Psoas muscle (tissue), 8 donors: Measurements from ENCODE around the gene SART1. TPM values are rescaled to one million over a fixed set of nuclear protein-coding genes. Genes with fewer than 3 reads are reported as not detected.

ENCODE experiments used
- ATAC-seq, 4 donors: fragments of 200-7000 bp; cut with Tn5 transposase; one replicate each; pipeline ENCODE4 v1.9.1; 2020; ENCODE audit warnings: moderate library complexity in 3 of 4, mild to moderate bottlenecking in 2 of 4
- DNase-seq, 2 donors: peaks; one replicate each; pipeline ENCODE4 v3.0.0-alpha.2; 2020
- H3K27ac ChIP-seq: fragments of 200-600 bp; one replicate; pipeline ENCODE4 v1.8.0; 2022
- H3K27me3 ChIP-seq, 3 donors: fragments of 200-600 bp in 1 of 3; one replicate each; pipeline versions ENCODE4 v1.6.1 to v1.8.0; 2013 to 2022; ENCODE audit warnings: low read length in 2 of 3, mild to moderate bottlenecking in 2 of 3, moderate library complexity in 1 of 3; ENCODE audit not compliant: insufficient read depth in 3 of 3
- H3K36me3 ChIP-seq, 2 donors: fragments of 200-600 bp in 1 of 2; one replicate each; pipeline versions ENCODE4 v1.6.1 to v1.8.0; 2013 to 2022; ENCODE audit warnings: low read depth in 1 of 2, mild to moderate bottlenecking in 1 of 2, moderate library complexity in 1 of 2; ENCODE audit not compliant: insufficient read depth in 1 of 2
- H3K4me1 ChIP-seq: fragments of 200-600 bp; one replicate; pipeline ENCODE4 v1.8.0; 2022
- H3K4me3 ChIP-seq: fragments of 200-600 bp; one replicate; pipeline ENCODE4 v1.8.0; 2022; ENCODE audit warnings: mild to moderate bottlenecking
- H3K9me3 ChIP-seq: fragments of 200-600 bp; one replicate; pipeline ENCODE4 v1.8.0; 2022
- WGBS, 3 donors: extraction: QIAGEN DNeasy Blood & Tissue Kit; methylation state at CpG; one replicate each; pipeline versions ENCODE4 v1.1.6 to v1.1.7; 2013; 5-methylcytosine and 5-hydroxymethylcytosine counted together
- intact Hi-C, 2 donors: fragments of 100-400 bp; cut with DNase I; formaldehyde crosslinking; loops; one replicate each; pipeline versions ENCODE4 v1.11.0 to v1.14.2; 2022
- polyA plus RNA-seq, 3 donors: library from polyadenylated mRNA; stranded (reverse); fragments of 200-250 nt; gene quantifications; one replicate each; pipeline ENCODE4 v1.2.3, GENCODE V29; 2013
- total RNA-seq, 4 donors: library from RNA; stranded (reverse); fragmentation: NEBNext Ultra II Directional in 2 of 4; extraction: Animal tissue kit (Norgen Biotek cat#: 25700) in 2 of 4; gene quantifications; one replicate each; pipeline versions ENCODE4 v1.2.1 to v1.2.4, GENCODE V29; 2021 to 2023
- TF ChIP-seq, protein P1 (sequence below): fragments of 200-600 bp; IDR thresholded peaks from one replicate; pipeline ENCODE4 v1.8.0; 2022; ENCODE audit warnings: antibody characterized with exemption
- donor health status: healthy with polysubstance abuse.
- donor health status: DM: no; HTN: no; CAD: no; lungs with moderate emphysema.
- donor health status: Bipolar disorder and iron deficiency.
- donor health status: healthy.
- donor health status: DM: yes; HTN: yes; CAD: no.
- donor health status: DM: no; HTN: no; CAD: no.
- donor health status: DM: no; HTN: no; CAD: no.
- donor health status: DM: yes; HTN: yes; CAD: no.

SART1 gene
- total and polyA plus RNA-seq, 7 donors = 36.3 to 58.7 (median 49.2) TPM

DNA sequence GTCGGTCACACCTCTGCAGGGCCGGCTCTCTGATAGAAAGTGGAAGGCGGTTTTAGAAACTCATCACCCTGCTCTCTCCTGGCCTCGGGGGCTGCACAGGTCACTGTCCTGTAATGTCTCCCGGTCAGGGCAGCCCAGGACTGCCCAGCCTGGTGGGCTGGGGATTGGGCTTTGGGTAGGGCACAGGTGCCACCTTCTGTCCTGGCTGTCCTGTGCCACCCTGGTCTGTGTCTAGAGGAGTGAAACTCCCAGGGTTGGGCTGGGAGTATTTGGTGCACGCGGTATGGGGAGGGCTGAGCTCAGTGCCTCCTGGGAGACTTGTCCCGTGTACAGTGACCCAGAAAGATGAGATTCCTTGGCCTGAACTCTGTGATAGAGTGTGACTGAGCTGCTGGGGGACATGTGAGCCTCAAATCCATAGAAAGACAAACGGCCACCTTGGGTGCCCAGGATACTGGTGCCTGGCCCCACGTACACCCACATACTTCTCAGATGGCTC, 17.8 kb downstream of the SART1 start:
- DNase-seq (no peak), ATAC-seq (peak; percentile 19 to 57 (median 24))
- H3K9me3 ChIP-seq = no peaks in the 10 kb centered on the region
- intact Hi-C loops = no loop called here
- H3K4me3 ChIP-seq = no peak overlapping the region
- no peaks in the 10 kb centered on the region for H3K27me3 ChIP-seq
- TF ChIP-seq, protein P1, sequence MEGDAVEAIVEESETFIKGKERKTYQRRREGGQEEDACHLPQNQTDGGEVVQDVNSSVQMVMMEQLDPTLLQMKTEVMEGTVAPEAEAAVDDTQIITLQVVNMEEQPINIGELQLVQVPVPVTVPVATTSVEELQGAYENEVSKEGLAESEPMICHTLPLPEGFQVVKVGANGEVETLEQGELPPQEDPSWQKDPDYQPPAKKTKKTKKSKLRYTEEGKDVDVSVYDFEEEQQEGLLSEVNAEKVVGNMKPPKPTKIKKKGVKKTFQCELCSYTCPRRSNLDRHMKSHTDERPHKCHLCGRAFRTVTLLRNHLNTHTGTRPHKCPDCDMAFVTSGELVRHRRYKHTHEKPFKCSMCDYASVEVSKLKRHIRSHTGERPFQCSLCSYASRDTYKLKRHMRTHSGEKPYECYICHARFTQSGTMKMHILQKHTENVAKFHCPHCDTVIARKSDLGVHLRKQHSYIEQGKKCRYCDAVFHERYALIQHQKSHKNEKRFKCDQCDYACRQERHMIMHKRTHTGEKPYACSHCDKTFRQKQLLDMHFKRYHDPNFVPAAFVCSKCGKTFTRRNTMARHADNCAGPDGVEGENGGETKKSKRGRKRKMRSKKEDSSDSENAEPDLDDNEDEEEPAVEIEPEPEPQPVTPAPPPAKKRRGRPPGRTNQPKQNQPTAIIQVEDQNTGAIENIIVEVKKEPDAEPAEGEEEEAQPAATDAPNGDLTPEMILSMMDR = no peak
- H3K4me1 ChIP-seq = no peaks in the 10 kb centered on the region
- 63 to 77% (median 65%) methylated on average over 10 of the region's 10 CpGs for WGBS, 3 donors
- H3K27ac ChIP-seq = no peak overlapping the region
- peaks cover 8 to 57% of the 10 kb centered on the region in 2 donors for H3K36me3 ChIP-seq

DNA sequence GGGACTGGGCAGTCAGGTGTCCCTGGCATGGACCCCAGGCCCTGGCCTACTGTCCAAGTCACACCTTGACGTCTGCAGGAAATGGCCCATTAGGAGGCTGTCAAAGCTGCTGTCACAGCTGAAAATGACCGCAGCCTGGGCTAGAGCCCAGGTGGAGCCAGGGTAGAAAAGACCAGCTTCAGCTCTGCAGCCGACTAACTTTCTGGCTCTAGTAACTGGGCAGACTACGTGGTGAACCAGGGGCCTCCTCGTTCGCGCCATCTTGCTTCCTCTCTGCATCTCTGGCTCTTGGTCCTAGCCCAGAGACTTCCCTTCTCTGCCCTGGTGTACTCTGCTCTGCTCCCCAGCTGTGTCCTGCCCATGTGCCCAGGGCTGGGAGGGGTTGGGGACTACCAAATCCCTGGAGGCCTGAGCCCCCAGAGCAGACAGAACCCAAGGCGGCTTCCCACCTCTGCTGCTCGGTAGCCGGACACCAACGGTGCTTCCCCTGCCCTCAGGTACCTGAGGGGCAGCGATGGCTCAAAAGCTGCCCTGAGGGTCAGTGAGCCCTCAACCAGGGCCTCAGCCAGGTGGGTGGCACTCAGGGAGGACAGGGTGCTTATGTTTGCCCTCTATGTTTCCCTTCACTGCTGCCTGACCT, 19.7 kb downstream of the SART1 start:
- Histone ChIP-seq H3K4me3 (no peak overlapping the region), H3K9me3 (no peaks in the 10 kb centered on the region), H3K27me3 (no peaks in the 10 kb centered on the region), H3K27ac (no peak overlapping the region), H3K4me1 (no peaks in the 10 kb centered on the region), H3K36me3 (peaks cover 8 to 41% of the 10 kb centered on the region in 2 donors)
- no peak for DNase-seq
- intact Hi-C loops = no loop called here
- peak in 3 of 4 donors; percentile 10 to 68 (median 47) for ATAC-seq
- TF ChIP-seq, protein P1 = no peak
- WGBS, 3 donors = 60 to 72% (median 70%) methylated on average over 12 of the region's 12 CpGs

DNA sequence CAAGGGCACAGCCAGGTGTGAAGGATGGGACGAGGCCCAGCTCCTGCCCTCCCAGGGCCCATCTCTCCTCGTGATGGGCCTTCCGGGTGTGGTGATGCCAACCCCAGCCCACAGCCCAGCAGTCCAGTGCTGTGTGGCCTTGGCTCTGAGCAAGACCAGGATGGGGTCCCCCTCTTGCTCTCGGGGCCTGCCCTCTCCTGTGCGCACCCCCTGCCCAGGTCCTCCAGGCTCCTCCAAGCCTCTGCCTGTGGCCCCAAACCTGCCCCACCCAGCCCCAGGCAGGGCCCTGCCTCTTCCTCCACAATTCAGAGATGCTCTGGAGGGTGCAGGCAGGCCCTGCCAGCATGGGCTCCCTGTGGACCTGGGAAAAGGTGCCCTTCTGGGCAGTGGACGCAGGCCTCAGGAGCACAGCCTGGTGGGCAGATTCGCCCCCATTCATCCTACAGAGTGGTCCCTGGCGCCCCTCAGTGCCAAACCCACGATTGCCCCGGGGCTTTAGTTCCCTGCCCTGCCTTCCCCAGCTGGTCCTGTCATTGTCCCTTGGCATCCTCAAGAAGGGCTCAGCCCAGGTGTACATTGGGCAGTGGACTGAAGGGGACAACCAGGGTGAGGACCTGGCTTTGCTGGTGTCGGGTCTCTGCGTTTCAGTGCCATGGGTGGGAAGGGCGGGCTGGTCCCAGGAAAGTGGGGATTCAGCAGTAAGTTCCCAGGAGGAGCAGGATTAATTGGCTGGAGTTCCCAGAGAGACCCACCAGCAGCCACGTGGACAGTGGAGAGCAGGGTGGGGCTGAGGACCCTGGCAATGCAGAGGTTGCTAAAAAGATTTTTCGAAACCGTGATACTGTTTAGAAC, 20.7 kb downstream of the SART1 start:
- H3K27me3 ChIP-seq = no peaks in the 10 kb centered on the region
- H3K4me3 ChIP-seq = no peak overlapping the region
- TF ChIP-seq, protein P1 = no peak
- peaks cover 8 to 31% of the 10 kb centered on the region in 2 donors for H3K36me3 ChIP-seq
- 64 to 68% (median 65%) methylated on average over 15 to 16 of the region's 16 CpGs for WGBS, 3 donors
- intact Hi-C loops = no loop called here
- ATAC-seq = peak in 3 of 4 donors; percentile 4 to 19 (median 6)
- no peaks in the 10 kb centered on the region for H3K4me1 ChIP-seq
- no peak for DNase-seq
- no peak overlapping the region for H3K27ac ChIP-seq
- no peaks in the 10 kb centered on the region for H3K9me3 ChIP-seq

DNA sequence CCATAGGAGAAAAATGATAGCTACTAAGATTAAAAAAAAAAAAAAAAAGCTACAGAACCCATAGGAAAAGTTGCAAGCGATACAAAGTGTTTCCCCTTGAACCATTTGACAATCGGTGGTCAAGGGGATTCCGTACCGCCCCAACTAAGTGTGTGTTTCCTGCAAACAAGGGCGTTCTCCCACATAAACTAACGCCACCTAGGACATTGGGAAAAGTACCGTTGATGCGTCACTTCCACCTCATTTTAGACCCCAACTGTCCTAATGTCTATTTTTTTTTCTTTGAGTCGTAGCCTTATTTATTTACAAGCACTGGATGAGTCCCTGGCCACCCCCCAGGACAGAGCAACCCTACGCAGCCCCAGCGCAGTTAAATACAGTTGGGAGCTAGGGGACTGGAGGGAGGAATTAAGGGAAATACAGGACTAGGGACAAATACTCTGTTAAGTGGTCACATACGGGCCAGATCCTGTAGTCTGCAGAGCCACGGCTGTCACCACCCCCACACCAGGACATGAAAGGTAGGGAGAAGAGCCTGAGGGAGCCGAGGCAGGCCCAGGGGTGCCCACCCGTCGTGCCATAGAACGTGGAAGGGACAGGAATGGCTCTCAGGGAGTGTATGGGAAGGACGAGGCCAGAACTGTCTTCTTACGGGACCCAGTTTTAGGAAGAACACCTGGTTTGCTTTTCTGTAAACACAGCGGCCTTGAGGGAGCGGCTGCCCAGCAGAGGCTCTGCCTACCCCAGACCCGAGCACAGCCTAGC, 21.5 kb downstream of the SART1 start:
- TF ChIP-seq, protein P1 = no peak
- no peak overlapping the region for H3K4me3 ChIP-seq
- peaks cover 5 to 23% of the 10 kb centered on the region in 2 donors for H3K36me3 ChIP-seq
- no peaks in the 10 kb centered on the region for H3K9me3 ChIP-seq
- WGBS, 3 donors = 66 to 72% (median 69%) methylated on average over 22 of the region's 22 CpGs
- H3K27me3 ChIP-seq = no peaks in the 10 kb centered on the region
- H3K27ac ChIP-seq = no peak overlapping the region
- peak in 1 of 4 donors; percentile 13 for ATAC-seq
- intact Hi-C loops = no loop called here
- H3K4me1 ChIP-seq = no peaks in the 10 kb centered on the region
- DNase-seq = no peak
